ENCODE measurements around the gene KLHDC9.

Gene KLHDC9

DNA sequence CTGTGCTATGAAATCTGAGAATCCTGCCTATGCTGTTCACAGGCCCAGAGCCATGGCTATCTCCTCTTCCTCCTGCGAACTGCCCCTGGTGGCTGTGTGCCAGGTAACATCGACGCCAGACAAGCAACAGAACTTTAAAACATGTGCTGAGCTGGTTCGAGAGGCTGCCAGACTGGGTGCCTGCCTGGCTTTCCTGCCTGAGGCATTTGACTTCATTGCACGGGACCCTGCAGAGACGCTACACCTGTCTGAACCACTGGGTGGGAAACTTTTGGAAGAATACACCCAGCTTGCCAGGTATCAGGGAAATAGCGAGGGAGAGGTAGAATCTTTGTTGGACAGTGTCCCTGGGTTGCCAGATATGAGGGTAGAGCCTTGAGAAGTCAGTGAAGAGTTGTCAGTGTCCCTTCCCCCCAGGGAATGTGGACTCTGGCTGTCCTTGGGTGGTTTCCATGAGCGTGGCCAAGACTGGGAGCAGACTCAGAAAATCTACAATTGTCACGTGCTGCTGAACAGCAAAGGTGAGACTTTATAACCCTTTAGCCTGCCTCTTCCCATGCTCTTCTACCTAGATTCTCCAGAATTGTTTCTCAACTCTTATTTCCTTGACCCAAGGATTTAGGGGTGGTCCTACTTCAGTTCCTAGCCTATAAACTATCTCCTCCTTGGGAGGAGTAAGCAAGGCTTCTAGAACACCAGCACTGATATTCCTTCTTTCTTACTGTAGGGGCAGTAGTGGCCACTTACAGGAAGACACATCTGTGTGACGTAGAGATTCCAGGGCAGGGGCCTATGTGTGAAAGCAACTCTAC is 21.1 kb downstream of the KLHDC9 start:
- H3K36me3 Mint-ChIP-seq, result peaks cover 21% of the 10 kb centered on the region
- H3K4me1 Mint-ChIP-seq, result peaks cover 37% of the 10 kb centered on the region
- H3K9me3 Mint-ChIP-seq, result no peaks in the 10 kb centered on the region
- peak overlapping the region; percentile 87 for H3K27ac Mint-ChIP-seq
- peak overlapping the region; percentile 98 for H3K4me3 Mint-ChIP-seq
- peak; percentile 57 for ATAC-seq (ENCODE audit: low read depth)
- H3K27me3 Mint-ChIP-seq, result no peaks in the 10 kb centered on the region
- no peak for DNase-seq (ENCODE audit: low spot score in 2 of 2)

DNA sequence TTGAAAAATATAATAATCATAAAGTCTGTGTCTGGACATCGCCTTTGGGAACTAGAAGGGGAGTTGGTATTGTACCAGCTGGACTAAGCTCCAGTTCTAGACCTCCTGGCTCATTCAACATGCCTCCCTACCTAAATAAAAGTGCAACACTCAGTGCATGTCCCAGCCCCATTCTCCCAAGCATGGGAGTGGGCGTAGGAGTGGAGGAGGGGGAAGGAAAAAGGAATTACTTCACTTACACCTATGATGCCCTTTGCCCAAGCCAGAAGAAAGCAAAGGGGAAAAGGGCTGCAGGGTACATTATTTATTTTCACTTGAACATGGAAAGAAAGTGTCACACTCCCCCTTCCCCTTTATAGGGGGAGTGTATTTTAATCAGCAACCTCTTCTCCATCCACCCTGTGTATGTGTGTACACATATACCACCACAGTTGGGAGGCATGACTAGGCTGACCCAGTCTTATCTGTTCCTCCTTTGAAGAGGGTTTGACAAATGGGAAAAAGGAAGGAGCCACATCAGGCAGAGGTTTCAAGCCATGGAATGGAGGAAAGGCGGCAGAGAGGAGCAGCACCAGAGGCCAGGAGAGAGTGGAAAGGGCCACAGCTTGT is 23.0 kb downstream of the KLHDC9 start:
- no peak for ATAC-seq (ENCODE audit: low read depth)
- H3K36me3 Mint-ChIP-seq, result peaks cover 22% of the 10 kb centered on the region

DNA sequence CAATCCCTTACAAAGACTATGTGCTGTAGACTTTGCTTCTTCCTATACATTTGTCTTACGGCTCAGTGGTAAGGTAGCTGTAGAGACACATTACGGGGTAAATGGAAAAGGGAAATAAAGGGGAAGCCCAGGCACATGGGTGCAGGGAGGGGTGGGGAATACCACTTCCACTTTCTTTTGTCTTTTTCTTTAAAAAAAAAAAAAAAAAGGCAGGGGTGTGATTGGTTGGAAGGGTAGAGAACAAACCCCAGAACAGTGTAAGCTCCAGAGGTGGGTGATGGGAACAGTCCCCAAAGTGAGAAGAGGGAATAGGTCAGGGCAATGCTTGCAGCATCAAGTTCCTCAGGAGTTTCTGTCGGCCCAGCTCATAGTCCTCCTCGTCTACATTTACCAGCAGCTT is 23.7 kb downstream of the KLHDC9 start:
- ATAC-seq (ENCODE audit: low read depth) (peak; percentile 23), DNase-seq (ENCODE audit: low spot score in 2 of 2) (no peak)
- Mint-ChIP-seq H3K9me3 (no peaks in the 10 kb centered on the region), H3K4me3 (peak overlapping the region; percentile 48), H3K36me3 (peaks cover 27% of the 10 kb centered on the region), H3K27ac (peak overlapping the region; percentile 88), H3K4me1 (peaks cover 35% of the 10 kb centered on the region), H3K27me3 (no peaks in the 10 kb centered on the region)

More for the DNA sequence above, 23.0 kb downstream of the KLHDC9 start:
- no peak for DNase-seq (ENCODE audit: low spot score in 2 of 2)
- Mint-ChIP-seq H3K27ac (peak overlapping the region; percentile 88), H3K4me1 (peaks cover 34% of the 10 kb centered on the region), H3K27me3 (no peaks in the 10 kb centered on the region), H3K4me3 (no peak overlapping the region), H3K9me3 (no peaks in the 10 kb centered on the region)

DNA sequence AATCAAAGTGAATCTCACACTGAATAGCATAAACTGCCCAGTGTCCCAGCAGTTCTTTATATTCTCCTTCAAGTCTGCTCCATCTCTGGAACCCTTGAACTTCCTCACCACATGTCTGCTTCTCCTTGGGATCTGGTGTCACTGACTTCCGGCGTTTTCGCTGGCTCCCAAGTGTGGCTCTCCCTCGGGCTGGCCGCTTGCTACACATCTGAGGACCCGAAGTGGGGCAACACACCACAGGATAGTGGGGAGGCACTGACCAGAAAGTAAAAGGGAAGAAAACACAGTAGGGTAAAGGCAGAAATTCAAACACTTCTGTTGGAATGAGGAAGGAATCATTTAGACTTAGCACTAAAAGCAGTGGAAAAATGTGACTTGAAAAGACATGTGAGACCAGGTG is 24.8 kb downstream of the KLHDC9 start:
- DNase-seq (ENCODE audit: low spot score in 2 of 2) (no peak), ATAC-seq (ENCODE audit: low read depth) (no peak)
- H3K27me3 Mint-ChIP-seq, result no peaks in the 10 kb centered on the region
- no peak overlapping the region for H3K27ac Mint-ChIP-seq
- peaks cover 28% of the 10 kb centered on the region for H3K36me3 Mint-ChIP-seq
- no peak overlapping the region for H3K4me3 Mint-ChIP-seq
- peaks cover 32% of the 10 kb centered on the region for H3K4me1 Mint-ChIP-seq
- H3K9me3 Mint-ChIP-seq, result no peaks in the 10 kb centered on the region

DNA sequence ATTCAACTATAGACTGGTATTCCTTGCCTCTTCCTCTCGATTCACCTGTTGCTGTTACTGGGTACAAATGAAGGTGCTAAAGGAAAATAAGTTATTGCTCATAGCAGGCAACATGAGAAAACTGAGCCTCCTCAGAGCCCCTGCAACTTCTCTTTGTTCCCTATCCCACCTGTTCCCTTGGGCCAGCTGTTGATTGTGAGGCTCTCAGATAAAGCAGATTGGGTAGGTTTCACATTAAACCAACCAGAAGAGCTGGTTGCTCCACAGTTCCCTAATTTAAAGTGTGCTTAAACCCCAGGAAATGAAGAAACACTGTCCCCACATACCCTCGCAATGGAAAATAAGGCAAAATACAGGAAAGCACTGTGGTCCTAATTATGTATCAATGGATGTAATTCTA is 29.5 kb downstream of the KLHDC9 start:
- no peaks in the 10 kb centered on the region for H3K9me3 Mint-ChIP-seq
- no peak overlapping the region for H3K4me3 Mint-ChIP-seq
- no peak for DNase-seq (ENCODE audit: low spot score in 2 of 2)
- peaks cover 27% of the 10 kb centered on the region for H3K36me3 Mint-ChIP-seq
- peaks cover 21% of the 10 kb centered on the region for H3K4me1 Mint-ChIP-seq
- no peak overlapping the region for H3K27ac Mint-ChIP-seq
- no peak for ATAC-seq (ENCODE audit: low read depth)
- H3K27me3 Mint-ChIP-seq, result no peaks in the 10 kb centered on the region

DNA sequence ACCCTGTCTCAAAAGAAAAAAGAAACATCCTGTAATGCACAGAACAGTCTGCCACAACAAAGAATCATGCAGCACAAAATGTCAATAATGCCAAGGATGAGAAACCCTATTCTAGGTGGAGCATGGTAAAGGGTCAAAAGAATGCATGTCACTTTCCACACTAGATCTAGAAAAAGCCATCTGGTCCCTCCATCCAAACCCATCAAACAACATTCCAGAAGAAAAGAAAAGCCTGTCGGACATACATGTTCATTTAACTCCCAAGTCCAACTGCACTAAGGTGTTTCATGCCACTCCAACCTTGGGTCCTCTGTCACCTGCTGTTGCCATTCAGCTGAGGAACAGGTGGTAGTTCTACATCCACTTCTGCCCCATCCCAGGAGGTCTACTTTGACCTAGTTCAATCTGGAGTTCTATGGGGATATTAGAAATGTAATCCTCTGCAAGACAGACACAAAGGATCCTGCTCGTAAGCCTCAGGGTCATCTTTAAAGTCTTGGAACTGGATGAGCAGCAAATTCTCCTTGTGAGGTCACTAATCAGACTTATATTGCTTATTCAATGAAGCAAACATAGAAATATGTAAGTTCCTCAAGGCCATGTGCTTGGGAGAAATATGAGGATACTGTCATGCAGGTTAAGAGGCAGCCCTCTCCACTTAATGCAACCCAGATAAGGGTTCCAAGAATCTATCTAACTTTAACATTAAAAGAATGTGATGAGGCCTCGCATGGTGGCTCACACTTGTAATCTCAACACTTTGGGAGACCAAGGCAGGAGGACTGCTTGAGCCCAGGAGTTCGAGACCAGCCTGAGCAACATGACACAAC is 30.6 kb downstream of the KLHDC9 start:
- DNase-seq (ENCODE audit: low spot score in 2 of 2) (no peak), ATAC-seq (ENCODE audit: low read depth) (no peak)
- no peaks in the 10 kb centered on the region for H3K27me3 Mint-ChIP-seq
- H3K4me1 Mint-ChIP-seq, result peaks cover 21% of the 10 kb centered on the region
- H3K9me3 Mint-ChIP-seq, result no peaks in the 10 kb centered on the region
- H3K27ac Mint-ChIP-seq, result no peak overlapping the region
- H3K4me3 Mint-ChIP-seq, result no peak overlapping the region
- peaks cover 19% of the 10 kb centered on the region for H3K36me3 Mint-ChIP-seq

DNA sequence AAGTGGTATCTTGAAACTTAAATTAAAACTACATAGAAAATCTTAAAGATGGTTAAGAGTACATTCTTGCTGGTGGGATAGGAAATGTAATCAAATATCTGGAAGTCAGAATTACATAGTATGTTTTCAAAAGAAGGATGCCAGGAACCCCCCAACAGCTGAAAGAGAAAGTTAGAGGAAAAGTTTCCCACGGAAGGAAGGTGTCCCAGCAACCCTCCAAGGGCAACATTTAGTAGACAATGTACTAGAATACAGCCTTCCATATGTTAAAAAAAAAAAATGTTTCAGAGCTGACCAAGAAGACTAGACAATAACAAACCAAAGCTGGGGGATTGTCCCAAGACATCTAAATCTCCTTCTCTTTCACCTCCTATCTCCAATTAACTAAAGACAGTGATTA is 32.1 kb downstream of the KLHDC9 start:
- Mint-ChIP-seq H3K36me3 (peaks cover 13% of the 10 kb centered on the region), H3K4me3 (no peak overlapping the region), H3K27me3 (no peaks in the 10 kb centered on the region), H3K27ac (no peak overlapping the region), H3K9me3 (no peaks in the 10 kb centered on the region), H3K4me1 (peaks cover 21% of the 10 kb centered on the region)
- no peak for ATAC-seq (ENCODE audit: low read depth)
- DNase-seq (ENCODE audit: low spot score in 2 of 2), result no peak

- DNase-seq (ENCODE audit: low spot score in 2 of 2) (no peak), ATAC-seq (ENCODE audit: low read depth) (no peak)
- Mint-ChIP-seq H3K27ac (no peak overlapping the region), H3K9me3 (no peaks in the 10 kb centered on the region), H3K36me3 (peaks cover 7% of the 10 kb centered on the region), H3K4me3 (no peak overlapping the region), H3K27me3 (no peaks in the 10 kb centered on the region), H3K4me1 (peaks cover 16% of the 10 kb centered on the region)
Observed at GRCh38 chr1:161131523-161132409, 33.6 kb downstream of the KLHDC9 start.

DNA sequence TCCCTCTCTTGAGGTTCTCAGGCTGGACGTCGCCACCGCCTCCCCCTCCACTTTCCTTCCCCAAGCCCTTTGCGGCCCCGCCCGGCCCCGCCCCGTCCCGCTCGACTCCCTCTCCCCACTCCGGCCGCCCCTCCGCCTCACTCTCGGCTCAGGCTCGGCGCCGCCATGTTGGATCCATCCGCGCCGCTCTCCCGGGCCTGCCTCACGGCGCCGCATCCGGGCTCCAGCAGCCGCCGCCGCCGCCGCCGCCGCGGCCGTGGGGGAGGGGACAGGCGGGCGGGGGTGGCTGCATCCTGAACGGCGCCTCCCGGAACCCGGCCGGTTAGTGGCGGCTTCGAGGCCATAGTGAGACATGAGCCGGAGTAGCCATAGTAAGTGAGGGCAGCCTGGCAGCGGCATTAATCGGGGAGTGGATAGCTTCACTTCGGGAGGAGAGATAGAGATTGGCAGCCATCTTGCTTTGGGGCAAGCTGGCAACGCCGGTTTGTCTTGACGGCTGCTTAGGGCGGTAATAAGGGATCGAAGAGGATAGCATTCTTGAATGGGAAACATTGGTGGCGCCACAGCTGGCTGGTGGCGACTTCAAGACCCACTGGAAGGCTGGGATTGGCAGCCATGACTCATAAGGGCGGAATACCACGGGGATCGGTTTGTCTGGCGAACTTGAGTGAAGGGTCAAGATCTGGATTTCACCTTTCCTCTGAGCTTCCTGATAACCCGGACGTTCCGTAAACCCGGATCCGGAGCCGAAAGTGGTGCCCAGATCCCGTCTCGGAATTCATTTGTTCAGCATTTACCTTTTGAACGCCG is 34.5 kb downstream of the KLHDC9 start, which contains the start of gene DEDD:
Gene DEDD, minus strand, starts transcription at position 258 of the 810 bp plus-strand sequence. CDS start 8,205 bp downstream, outside the sequence.
- peaks cover 5% of the 10 kb centered on the region for H3K36me3 Mint-ChIP-seq
- no peaks in the 10 kb centered on the region for H3K9me3 Mint-ChIP-seq
- ATAC-seq (ENCODE audit: low read depth) (peak; percentile 94), DNase-seq (ENCODE audit: low spot score in 2 of 2) (peak; percentile 80 to 81)
- H3K27ac Mint-ChIP-seq, result no peak within 1 kb of the TSS
- no peaks in the 10 kb centered on the region for H3K27me3 Mint-ChIP-seq
- H3K4me3 Mint-ChIP-seq, result no peak within 1 kb of the TSS
- peaks cover 16% of the 10 kb centered on the region for H3K4me1 Mint-ChIP-seq

DNA sequence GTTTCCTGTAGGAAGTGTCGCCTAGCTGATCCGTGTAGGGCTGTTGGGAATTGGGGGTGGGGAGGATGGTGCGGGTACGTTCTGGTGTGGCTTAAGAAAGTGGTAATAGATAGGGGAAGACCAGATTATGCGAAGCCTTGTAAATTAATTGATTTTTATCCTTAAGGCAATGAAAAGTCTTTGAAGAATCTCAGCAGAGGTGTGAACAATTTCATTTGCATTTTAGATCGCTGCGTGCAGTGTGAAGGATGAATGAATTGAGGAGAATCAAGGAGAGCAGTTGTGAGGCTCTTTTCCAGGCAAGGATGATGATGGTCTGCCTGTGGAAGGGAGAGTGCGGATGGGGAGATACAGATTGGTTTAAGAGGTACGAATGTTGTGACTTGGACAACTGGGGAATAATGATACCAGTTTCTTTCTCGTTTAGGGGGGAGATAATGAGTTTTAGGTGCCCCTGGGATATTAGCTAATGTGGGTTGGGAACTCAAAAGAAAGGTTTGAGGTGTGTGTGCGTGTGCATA is 35.1 kb downstream of the KLHDC9 start:
- Mint-ChIP-seq H3K4me1 (peaks cover 16% of the 10 kb centered on the region), H3K27me3 (no peaks in the 10 kb centered on the region), H3K27ac (no peak overlapping the region), H3K4me3 (no peak overlapping the region), H3K9me3 (no peaks in the 10 kb centered on the region), H3K36me3 (peaks cover 5% of the 10 kb centered on the region)
- no peak for ATAC-seq (ENCODE audit: low read depth)
- DNase-seq (ENCODE audit: low spot score in 2 of 2), result no peak

- DNase-seq (ENCODE audit: low spot score in 2 of 2), result no peak
- no peak overlapping the region for H3K4me3 Mint-ChIP-seq
- H3K27ac Mint-ChIP-seq, result peak overlapping the region; percentile 28
- ATAC-seq (ENCODE audit: low read depth), result no peak
- peaks cover 4% of the 10 kb centered on the region for H3K4me1 Mint-ChIP-seq
- H3K27me3 Mint-ChIP-seq, result no peaks in the 10 kb centered on the region
- no peaks in the 10 kb centered on the region for H3K9me3 Mint-ChIP-seq
- peaks cover 2% of the 10 kb centered on the region for H3K36me3 Mint-ChIP-seq
Observed at GRCh38 chr1:161137881-161138280, 39.7 kb downstream of the KLHDC9 start.

DNA sequence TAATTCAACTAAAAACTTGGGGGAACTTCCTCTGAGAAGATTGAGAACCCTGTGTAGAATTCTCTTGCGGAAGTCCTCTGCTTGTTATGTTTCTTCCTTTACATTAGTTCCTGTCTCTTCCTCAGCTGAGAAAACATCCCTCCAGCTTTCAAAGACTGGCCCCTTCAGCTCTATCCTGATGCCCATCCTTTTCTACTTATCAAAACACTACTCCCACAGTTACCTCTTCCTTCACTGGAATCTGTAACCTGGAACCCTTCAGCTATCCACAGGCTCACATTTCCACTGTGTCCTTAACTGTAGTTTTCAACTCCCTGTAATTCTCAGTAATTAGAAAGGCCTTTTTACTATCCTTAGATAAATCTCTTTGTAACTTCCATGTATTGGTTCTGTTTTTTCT is 40.3 kb downstream of the KLHDC9 start:
- Mint-ChIP-seq H3K27ac (peak overlapping the region; percentile 14), H3K36me3 (peaks cover 2% of the 10 kb centered on the region), H3K4me3 (no peak overlapping the region), H3K27me3 (no peaks in the 10 kb centered on the region), H3K4me1 (peaks cover 4% of the 10 kb centered on the region), H3K9me3 (no peaks in the 10 kb centered on the region)
- DNase-seq (ENCODE audit: low spot score in 2 of 2), result no peak
- no peak for ATAC-seq (ENCODE audit: low read depth)

Data from memory B cell (primary cell).